GOT3 (cell line): ENCODE results near the gene KRTAP4-3.
"Not testable (repeated sequence)": the region's sequence is repeated elsewhere in the genome, so short reads cannot be mapped to it uniquely, and the experiment has no call there.

ENCODE experiments used
- DNase-seq: peaks from one replicate; lab custom pipeline; 2025; ENCODE audit warnings: mixed read lengths; lab: John Stamatoyannopoulos, UW

The KRTAP4-3 gene

DNA sequence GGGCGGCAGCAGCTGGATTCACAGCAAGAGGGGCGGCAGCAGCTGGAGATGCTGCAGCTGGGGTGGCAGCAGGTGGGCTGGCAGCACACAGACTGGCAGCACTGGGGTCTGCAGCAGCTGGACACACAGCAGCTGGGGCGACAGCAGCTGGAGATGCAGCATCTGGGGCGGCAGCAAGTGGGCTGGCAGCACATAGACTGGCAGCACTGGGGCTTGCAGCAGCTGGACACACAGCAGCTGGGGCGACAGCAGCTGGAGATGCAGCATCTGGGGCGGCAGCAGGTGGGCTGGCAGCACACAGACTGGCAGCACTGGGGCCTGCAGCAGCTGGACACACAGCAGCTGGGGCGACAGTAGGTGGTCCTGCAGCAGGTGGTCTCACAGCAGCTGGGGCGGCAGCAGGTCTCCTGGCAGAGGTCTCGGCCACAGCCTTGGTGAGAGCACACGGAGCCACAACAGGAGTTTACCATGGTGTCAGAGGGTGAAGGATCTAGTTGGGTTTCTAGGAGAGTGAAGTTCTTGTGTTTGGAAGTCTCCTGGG is 50.1 kb downstream of the KRTAP4-3 start, which contains the start of gene KRTAP4-11:
TSS of gene KRTAP4-11 (minus strand) at position 528 of the 541 bp plus-strand sequence. CDS start at position 470, 58 bp downstream.
- not testable (repeated sequence) for DNase-seq
